DND-41 (cell line): ENCODE results near the gene SETBP1.

Experiments
- EZH2 ChIP-seq: IDR thresholded peaks from 3 replicates; pipeline ENCODE4 v1.6.1; 2012; ENCODE audit warnings: borderline replicate concordance, low read depth, mild to moderate bottlenecking, moderate library complexity, low read length, inconsistent platforms; ENCODE audit not compliant: severe bottlenecking
- TF ChIP-seq, protein P1 (sequence below): IDR thresholded peaks from 2 replicates; pipeline ENCODE4 v1.5.1; 2012; ENCODE audit warnings: borderline replicate concordance, low read length, moderate library complexity, mild to moderate bottlenecking; ENCODE audit not compliant: poor library complexity, severe bottlenecking; ENCODE audit errors: extremely low read depth

DNA sequence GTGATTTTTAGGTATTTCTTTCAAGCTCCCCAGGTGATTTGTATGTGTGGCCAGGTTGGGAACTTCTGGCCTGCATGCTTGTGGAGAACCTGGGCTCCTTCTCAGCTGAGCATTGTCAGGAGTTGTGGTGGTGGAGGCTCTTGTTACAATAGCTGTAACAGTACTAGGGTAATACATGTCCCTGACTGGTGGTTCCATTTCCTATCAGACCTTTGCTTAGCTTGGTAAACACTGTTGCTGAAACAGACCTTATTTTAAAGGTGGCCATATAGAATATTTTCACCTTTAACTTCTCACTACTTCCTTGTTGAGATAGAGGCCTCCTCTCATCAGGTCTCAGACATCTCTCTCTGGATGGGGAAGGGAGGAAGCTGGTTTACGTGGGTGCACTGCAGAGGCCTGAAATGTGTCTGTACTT is 79.2 kb downstream of the SETBP1 start:
- TF ChIP-seq, protein P1, sequence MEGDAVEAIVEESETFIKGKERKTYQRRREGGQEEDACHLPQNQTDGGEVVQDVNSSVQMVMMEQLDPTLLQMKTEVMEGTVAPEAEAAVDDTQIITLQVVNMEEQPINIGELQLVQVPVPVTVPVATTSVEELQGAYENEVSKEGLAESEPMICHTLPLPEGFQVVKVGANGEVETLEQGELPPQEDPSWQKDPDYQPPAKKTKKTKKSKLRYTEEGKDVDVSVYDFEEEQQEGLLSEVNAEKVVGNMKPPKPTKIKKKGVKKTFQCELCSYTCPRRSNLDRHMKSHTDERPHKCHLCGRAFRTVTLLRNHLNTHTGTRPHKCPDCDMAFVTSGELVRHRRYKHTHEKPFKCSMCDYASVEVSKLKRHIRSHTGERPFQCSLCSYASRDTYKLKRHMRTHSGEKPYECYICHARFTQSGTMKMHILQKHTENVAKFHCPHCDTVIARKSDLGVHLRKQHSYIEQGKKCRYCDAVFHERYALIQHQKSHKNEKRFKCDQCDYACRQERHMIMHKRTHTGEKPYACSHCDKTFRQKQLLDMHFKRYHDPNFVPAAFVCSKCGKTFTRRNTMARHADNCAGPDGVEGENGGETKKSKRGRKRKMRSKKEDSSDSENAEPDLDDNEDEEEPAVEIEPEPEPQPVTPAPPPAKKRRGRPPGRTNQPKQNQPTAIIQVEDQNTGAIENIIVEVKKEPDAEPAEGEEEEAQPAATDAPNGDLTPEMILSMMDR: no peak
- TF ChIP-seq EZH2: no peak
